BJ (cell line): ENCODE data around the gene ODAD4. TPM values are rescaled to one million over a fixed set of nuclear protein-coding genes. Genes with fewer than 3 reads are reported as not detected.

Source experiments
- CTCF ChIA-PET: fragments of 350-600 bp; formaldehyde crosslinking; extraction: SDS; loops from one replicate; lab custom pipeline; 2021; ENCODE audit warnings: antibody characterized with exemption, inconsistent platforms; lab: Yijun Ruan, JAX
- POLR2A ChIA-PET: fragments of 300-600 bp; sonication (Branson Sonifier 250); formaldehyde crosslinking; extraction: SDS; loops from one replicate; lab custom pipeline; 2021; ENCODE audit warnings: antibody characterized with exemption; lab: Charles Lee
- DNase-seq: peaks from one replicate; pipeline ENCODE4 v3.0.0-alpha.2; 2011; ENCODE audit warnings: low read depth
- H3K27me3 ChIP-seq: 2 replicates; pipeline ENCODE4 v1.6.0; 2011; ENCODE audit warnings: low read length; ENCODE audit not compliant: control insufficient read depth, insufficient read depth
- H3K36me3 ChIP-seq: 2 replicates; pipeline ENCODE4 v1.5.1; 2011; ENCODE audit warnings: low read length; ENCODE audit not compliant: control insufficient read depth, insufficient read depth
- H3K4me3 ChIP-seq: 2 replicates; pipeline ENCODE4 v1.5.1; 2011; ENCODE audit warnings: low read depth, mild to moderate bottlenecking, control low read depth, low read length
- polyA plus RNA-seq: library from polyadenylated mRNA; depleted of rRNA; stranded (reverse); fragments of >200 nt; gene quantifications from 2 replicates; pipeline ENCODE4 v1.2.3, GENCODE V29; 2011
- TF ChIP-seq, protein P1 (sequence below): IDR thresholded peaks from 2 replicates; pipeline ENCODE4 v1.5.1; 2011; ENCODE audit warnings: low read depth, mild to moderate bottlenecking, control low read depth, inconsistent platforms, low read length, moderate library complexity; ENCODE audit not compliant: insufficient read depth

Gene ODAD4
- polyA plus RNA-seq, 1 experiment, result 0.92 TPM

DNA sequence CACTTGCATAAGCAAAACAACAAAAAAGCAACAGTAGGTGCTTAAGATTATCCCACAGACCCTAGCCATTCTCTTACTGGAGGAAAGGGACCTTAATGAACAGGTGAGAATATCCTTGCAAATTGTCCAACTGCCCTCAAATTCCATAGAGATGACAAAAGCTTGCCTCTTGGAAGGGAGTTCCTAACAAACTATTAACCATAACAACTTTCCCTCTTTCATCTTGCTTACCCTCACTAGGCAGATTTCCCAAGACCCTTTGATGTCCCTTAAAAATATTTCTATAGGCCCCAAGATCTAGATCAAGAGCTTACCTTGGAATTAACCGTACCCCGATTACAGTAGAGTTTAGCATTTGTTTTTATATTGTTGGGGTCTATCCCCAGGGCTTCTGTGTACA lies 58.0 kb downstream of the ODAD4 start:
- POLR2A ChIA-PET, result no interaction called here

DNA sequence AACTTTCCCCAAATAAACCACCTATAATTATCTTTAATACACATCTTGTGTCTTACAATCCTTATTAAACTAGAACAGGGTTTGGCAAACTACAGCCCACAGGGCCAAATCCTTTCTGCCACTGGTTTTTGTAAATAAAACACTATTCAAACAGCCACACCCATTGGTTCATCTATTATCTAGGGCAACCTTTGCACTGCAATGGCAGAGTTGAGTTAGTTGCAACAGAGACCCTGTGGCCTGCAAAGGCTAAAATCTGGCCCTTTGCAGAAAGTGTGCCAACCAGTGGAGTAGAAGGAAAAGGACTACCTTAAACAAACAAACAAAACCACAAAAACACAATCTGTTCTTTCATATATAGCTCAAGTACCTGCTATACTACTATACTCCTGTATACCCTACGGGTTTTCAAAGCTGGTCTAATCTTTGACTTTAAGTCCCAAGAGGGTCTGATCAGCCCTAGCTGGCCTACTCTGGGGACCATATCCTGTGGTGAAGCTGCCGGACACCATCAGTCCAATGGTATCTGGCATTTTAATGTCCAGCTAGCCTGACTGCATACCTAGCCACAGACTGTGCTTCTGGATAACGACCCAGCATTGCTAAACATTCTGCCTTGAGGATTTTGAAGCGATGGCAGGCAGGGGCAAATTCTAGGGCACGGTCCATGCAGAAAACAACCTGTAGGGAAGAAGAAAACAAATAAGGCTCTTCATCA lies 59.4 kb downstream of the ODAD4 start:
- no peak overlapping the region for H3K4me3 ChIP-seq
- CTCF ChIA-PET, result interaction anchor here (0.9 to 1.3 kb wide), 2 partner anchors 13 to 29 kb away, joined by 3 read pairs; no protein-coding TSS in a partner anchor
- POLR2A ChIA-PET, result interaction anchor here (0.6 kb wide), 1 partner anchor 258 kb away, joined by 10 read pairs; no protein-coding TSS in a partner anchor
- no peak for DNase-seq
- H3K36me3 ChIP-seq, result peaks cover 24% of the 10 kb centered on the region
- H3K27me3 ChIP-seq, result no peaks in the 10 kb centered on the region
- TF ChIP-seq, protein P1, sequence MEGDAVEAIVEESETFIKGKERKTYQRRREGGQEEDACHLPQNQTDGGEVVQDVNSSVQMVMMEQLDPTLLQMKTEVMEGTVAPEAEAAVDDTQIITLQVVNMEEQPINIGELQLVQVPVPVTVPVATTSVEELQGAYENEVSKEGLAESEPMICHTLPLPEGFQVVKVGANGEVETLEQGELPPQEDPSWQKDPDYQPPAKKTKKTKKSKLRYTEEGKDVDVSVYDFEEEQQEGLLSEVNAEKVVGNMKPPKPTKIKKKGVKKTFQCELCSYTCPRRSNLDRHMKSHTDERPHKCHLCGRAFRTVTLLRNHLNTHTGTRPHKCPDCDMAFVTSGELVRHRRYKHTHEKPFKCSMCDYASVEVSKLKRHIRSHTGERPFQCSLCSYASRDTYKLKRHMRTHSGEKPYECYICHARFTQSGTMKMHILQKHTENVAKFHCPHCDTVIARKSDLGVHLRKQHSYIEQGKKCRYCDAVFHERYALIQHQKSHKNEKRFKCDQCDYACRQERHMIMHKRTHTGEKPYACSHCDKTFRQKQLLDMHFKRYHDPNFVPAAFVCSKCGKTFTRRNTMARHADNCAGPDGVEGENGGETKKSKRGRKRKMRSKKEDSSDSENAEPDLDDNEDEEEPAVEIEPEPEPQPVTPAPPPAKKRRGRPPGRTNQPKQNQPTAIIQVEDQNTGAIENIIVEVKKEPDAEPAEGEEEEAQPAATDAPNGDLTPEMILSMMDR, result no peak

More for the DNA sequence above, 58.0 kb downstream of the ODAD4 start:
- no peak for DNase-seq
- Histone ChIP-seq H3K36me3 (peaks cover 25% of the 10 kb centered on the region), H3K27me3 (no peaks in the 10 kb centered on the region), H3K4me3 (no peak overlapping the region)
- CTCF ChIA-PET, result no interaction called here
- TF ChIP-seq, protein P1, result no peak

DNA sequence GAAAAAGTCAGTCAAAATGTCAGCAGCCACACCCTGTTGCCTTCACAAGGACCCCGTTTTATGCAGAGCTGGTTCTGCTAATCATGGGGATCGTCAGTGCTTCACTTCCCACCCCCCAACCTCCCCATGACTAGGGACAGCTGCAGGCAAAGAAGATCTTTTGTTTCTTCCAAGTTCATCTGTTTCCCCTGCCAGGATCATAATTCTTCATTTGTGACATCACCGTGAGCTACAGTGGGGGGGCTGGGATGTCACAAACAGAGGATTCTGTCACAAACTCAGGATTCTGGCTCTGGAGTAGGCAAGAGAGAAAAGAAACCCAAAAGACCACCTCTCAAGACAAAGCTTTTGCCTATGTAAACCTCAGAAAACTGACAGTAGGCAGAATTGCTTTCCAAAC lies 62.2 kb downstream of the ODAD4 start:
- CTCF ChIA-PET, result no interaction called here
- H3K36me3 ChIP-seq, result peaks cover 27% of the 10 kb centered on the region

DNA sequence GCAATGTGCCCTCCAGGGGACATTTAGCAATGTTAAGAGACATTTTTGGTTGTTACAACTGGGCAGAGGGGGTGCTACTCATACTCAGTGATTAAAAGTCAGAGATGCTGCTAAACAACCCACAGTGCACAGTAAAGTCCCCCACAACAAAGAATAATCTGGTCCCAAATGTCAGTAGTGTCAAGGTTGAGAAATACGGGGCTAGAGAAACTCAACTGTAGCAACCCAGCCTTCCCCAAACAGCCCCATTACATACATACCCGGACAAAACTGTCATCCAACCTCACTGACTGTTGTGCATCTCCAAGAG lies 66.4 kb downstream of the ODAD4 start:
- DNase-seq, result no peak
- ChIA-PET CTCF (interaction anchor here (0.9 to 1.4 kb wide), 3 partner anchors 11 to 35 kb away, joined by 3 to 4 read pairs (median 3); no protein-coding TSS in a partner anchor), POLR2A (no interaction called here)
- Histone ChIP-seq H3K27me3 (no peaks in the 10 kb centered on the region), H3K36me3 (peaks cover 20% of the 10 kb centered on the region), H3K4me3 (no peak overlapping the region)
- TF ChIP-seq, protein P1, result no peak

More for the DNA sequence above, 62.2 kb downstream of the ODAD4 start:
- POLR2A ChIA-PET, result interaction anchor here (0.6 kb wide), 1 partner anchor 12 kb away, joined by 3 read pairs; no protein-coding TSS in a partner anchor
- TF ChIP-seq, protein P1, result no peak
- no peaks in the 10 kb centered on the region for H3K27me3 ChIP-seq
- no peak for DNase-seq
- no peak overlapping the region for H3K4me3 ChIP-seq

DNA sequence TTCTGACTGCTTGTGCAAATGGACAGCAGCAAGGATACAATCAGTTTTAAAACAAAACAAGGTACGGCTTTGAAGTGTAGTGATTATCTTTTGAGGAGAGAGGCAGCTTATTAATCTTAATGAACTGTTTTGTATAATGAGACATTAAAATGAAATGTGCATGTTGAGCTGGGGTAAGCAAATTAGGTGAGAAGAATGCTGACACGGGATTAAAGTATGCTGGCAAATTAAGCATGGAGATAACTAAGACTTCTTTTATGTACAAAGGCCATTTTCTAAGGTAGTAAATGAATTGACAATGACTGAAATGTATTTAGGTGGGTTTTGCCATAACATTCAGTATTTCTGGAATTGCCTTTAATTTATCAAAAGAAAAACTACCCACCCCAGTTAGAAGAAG lies 68.1 kb downstream of the ODAD4 start:
- TF ChIP-seq, protein P1, result no peak
- POLR2A ChIA-PET, result no interaction called here
- CTCF ChIA-PET, result interaction anchor here (1.1 kb wide), 1 partner anchor 21 kb away, joined by 3 read pairs; the partner anchor contains the start of gene NKIRAS2
- Histone ChIP-seq H3K4me3 (no peak overlapping the region), H3K27me3 (no peaks in the 10 kb centered on the region), H3K36me3 (peaks cover 18% of the 10 kb centered on the region)
- DNase-seq, result no peak
